ENCODE results near the gene CEBPZ. TPM values are rescaled to one million over a fixed set of nuclear protein-coding genes. Genes with fewer than 3 reads are reported as not detected.

Gene CEBPZ
- total and polyA plus RNA-seq, 2 of the 13 experiments (the other 11 are each of a cell fraction or from before 2014, with no cell fraction given): 14.4 to 117 TPM

DNA sequence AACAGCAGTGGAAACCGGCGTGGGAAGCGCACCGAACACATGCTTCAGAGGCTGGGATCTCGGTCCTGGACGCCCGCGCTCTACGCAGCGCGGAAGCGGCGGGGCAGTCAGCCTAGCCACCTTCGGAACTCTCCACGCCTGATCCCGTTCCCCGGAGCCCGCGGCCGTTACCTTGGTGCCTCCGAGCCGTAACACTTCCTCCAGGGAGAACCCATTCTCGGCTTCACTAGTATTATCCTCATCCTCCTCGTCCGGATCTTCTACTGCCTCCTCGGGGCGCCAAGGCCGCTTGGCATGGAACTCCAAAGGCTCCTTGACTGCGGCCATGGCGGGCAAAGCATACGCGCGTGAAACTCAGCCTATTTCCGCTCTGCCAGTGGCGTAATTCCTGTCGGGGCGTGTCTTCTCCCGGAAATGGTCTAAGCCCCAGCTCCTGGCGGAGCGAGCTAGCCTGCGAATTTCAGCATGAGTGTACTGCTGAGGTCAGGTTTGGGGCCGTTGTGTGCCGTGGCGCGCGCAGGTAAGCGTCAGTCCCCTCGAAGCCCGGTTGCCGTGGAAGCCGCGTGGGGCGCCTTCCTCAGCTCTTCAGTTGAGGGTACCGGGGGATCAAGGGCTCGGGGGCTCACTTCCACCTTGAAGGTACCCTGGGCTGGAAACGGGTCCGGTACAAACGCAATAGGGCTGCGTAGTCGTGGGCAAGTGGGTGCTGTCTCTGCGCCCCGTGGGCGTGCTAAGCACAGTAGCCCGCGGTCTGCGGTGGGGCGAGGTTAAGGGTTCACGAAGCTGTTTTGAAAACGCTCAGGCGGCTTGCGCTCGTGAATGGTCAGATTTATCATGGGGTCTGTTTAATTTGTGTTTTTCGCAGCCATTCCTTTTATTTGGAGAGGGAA, at the start of gene CEBPZ, which contains the start of gene NDUFAF7 (continued):
- TF ChIP-seq ATM (IDR thresholded peaks at IDR 0.05; ENCODE audit: borderline replicate concordance): no peak
- peak; percentile 98 for TF ChIP-seq ZNF350 (CRISPR knock-in tag; IDR thresholded peaks at IDR 0.05; ENCODE audit: borderline replicate concordance, low read depth)
- TF ChIP-seq, protein P1, sequence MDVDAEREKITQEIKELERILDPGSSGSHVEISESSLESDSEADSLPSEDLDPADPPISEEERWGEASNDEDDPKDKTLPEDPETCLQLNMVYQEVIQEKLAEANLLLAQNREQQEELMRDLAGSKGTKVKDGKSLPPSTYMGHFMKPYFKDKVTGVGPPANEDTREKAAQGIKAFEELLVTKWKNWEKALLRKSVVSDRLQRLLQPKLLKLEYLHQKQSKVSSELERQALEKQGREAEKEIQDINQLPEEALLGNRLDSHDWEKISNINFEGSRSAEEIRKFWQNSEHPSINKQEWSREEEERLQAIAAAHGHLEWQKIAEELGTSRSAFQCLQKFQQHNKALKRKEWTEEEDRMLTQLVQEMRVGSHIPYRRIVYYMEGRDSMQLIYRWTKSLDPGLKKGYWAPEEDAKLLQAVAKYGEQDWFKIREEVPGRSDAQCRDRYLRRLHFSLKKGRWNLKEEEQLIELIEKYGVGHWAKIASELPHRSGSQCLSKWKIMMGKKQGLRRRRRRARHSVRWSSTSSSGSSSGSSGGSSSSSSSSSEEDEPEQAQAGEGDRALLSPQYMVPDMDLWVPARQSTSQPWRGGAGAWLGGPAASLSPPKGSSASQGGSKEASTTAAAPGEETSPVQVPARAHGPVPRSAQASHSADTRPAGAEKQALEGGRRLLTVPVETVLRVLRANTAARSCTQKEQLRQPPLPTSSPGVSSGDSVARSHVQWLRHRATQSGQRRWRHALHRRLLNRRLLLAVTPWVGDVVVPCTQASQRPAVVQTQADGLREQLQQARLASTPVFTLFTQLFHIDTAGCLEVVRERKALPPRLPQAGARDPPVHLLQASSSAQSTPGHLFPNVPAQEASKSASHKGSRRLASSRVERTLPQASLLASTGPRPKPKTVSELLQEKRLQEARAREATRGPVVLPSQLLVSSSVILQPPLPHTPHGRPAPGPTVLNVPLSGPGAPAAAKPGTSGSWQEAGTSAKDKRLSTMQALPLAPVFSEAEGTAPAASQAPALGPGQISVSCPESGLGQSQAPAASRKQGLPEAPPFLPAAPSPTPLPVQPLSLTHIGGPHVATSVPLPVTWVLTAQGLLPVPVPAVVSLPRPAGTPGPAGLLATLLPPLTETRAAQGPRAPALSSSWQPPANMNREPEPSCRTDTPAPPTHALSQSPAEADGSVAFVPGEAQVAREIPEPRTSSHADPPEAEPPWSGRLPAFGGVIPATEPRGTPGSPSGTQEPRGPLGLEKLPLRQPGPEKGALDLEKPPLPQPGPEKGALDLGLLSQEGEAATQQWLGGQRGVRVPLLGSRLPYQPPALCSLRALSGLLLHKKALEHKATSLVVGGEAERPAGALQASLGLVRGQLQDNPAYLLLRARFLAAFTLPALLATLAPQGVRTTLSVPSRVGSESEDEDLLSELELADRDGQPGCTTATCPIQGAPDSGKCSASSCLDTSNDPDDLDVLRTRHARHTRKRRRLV (CRISPR knock-in tag; IDR thresholded peaks at IDR 0.05): peak; percentile 94
- peak; percentile 95; the same call in 1 of the 2 replicates for TF ChIP-seq ZNF749 (CRISPR knock-in tag; IDR thresholded peaks at IDR 0.05; ENCODE audit: borderline replicate concordance)
- TF ChIP-seq ZNF660 (CRISPR knock-in tag; IDR thresholded peaks at IDR 0.05; ENCODE audit: borderline replicate concordance, low read depth): 0 out of 2 replicates have a peak, but pooled peaks have one; percentile 18
- TF ChIP-seq ZNF792 (CRISPR knock-in tag; IDR thresholded peaks at IDR 0.05): peak; percentile 91; the same call in 1 of the 2 replicates
- TF ChIP-seq, protein P2, sequence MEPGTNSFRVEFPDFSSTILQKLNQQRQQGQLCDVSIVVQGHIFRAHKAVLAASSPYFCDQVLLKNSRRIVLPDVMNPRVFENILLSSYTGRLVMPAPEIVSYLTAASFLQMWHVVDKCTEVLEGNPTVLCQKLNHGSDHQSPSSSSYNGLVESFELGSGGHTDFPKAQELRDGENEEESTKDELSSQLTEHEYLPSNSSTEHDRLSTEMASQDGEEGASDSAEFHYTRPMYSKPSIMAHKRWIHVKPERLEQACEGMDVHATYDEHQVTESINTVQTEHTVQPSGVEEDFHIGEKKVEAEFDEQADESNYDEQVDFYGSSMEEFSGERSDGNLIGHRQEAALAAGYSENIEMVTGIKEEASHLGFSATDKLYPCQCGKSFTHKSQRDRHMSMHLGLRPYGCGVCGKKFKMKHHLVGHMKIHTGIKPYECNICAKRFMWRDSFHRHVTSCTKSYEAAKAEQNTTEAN (CRISPR knock-in tag; conservative IDR thresholded peaks at IDR 0.05): no peak
- TF ChIP-seq, protein P3, sequence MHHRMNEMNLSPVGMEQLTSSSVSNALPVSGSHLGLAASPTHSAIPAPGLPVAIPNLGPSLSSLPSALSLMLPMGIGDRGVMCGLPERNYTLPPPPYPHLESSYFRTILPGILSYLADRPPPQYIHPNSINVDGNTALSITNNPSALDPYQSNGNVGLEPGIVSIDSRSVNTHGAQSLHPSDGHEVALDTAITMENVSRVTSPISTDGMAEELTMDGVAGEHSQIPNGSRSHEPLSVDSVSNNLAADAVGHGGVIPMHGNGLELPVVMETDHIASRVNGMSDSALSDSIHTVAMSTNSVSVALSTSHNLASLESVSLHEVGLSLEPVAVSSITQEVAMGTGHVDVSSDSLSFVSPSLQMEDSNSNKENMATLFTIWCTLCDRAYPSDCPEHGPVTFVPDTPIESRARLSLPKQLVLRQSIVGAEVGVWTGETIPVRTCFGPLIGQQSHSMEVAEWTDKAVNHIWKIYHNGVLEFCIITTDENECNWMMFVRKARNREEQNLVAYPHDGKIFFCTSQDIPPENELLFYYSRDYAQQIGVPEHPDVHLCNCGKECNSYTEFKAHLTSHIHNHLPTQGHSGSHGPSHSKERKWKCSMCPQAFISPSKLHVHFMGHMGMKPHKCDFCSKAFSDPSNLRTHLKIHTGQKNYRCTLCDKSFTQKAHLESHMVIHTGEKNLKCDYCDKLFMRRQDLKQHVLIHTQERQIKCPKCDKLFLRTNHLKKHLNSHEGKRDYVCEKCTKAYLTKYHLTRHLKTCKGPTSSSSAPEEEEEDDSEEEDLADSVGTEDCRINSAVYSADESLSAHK (CRISPR knock-in tag; IDR thresholded peaks at IDR 0.05; ENCODE audit: borderline replicate concordance): 0 out of 2 replicates have a peak, but pooled peaks have one; percentile 28
- TF ChIP-seq SIN3A (IDR thresholded peaks at IDR 0.05; ENCODE audit: borderline replicate concordance, low read depth, low read length): peak; percentile 90
- no peak; the same call in none of the 2 replicates for TF ChIP-seq EEA1 (CRISPR knock-in tag; IDR thresholded peaks at IDR 0.05; ENCODE audit: borderline replicate concordance)
- TF ChIP-seq GMEB1 (CRISPR knock-in tag; IDR thresholded peaks at IDR 0.05; ENCODE audit: borderline replicate concordance): peak; percentile 74; the same call in 1 of the 2 replicates
- peak; percentile 60; the same call in 1 of the 2 replicates for TF ChIP-seq ATF7-NPFF (CRISPR knock-in tag; IDR thresholded peaks at IDR 0.05; ENCODE audit: low read depth)
- TF ChIP-seq NR2F6 (IDR thresholded peaks at IDR 0.05): no peak; the same call in 1 of the 2 replicates
- TF ChIP-seq NR2F6 (CRISPR knock-in tag; IDR thresholded peaks at IDR 0.05): peak; percentile 66; the same call in 1 of the 2 replicates
- TF ChIP-seq JUNB (CRISPR knock-in tag; IDR thresholded peaks at IDR 0.05; ENCODE audit: borderline replicate concordance): no peak
- peak; percentile 60; the same call in 1 of the 2 replicates for TF ChIP-seq ZNF160 (CRISPR knock-in tag; IDR thresholded peaks at IDR 0.05)
- peak; percentile 66 for TF ChIP-seq SP2 (CRISPR knock-in tag; IDR thresholded peaks at IDR 0.05)
- 0 out of 2 replicates have a peak, but pooled peaks have one; percentile 62 for TF ChIP-seq ISX (CRISPR knock-in tag; conservative IDR thresholded peaks at IDR 0.05)
